ENCODE data around the gene MCU. TPM values are rescaled to one million over a fixed set of nuclear protein-coding genes. Genes with fewer than 3 reads are reported as not detected.

The MCU gene
- total RNA-seq, 1 donor from 2014 or later: 44.7 TPM

GRCh38 chr10:72885953-72886352 lies 194.0 kb downstream of the MCU start:
- TF ChIP-seq POLR2AphosphoS5 (IDR thresholded peaks at IDR 0.05; ENCODE audit: insufficient read depth in 1 of 2, low read depth in 1 of 2) (no peak), POLR2A (IDR thresholded peaks at IDR 0.05) (no peak)
- no peak for DNase-seq (ENCODE audit: extremely low spot score in 2 of 2)
- Histone ChIP-seq H3K27me3 (no peaks in the 10 kb centered on the region), H3K27ac (no peak overlapping the region), H3K9me3 (no peaks in the 10 kb centered on the region), H3K4me1 (no peaks in the 10 kb centered on the region), H3K4me3 (no peak overlapping the region), H3K36me3 (peaks cover 0 to 4% of the 10 kb centered on the region in 2 donors)
- intact Hi-C loops (cut with DNase I): no loop called here

- Histone ChIP-seq H3K27me3 (no peaks in the 10 kb centered on the region), H3K4me3 (no peak overlapping the region), H3K9me3 (no peaks in the 10 kb centered on the region), H3K4me1 (no peaks in the 10 kb centered on the region), H3K27ac (no peak overlapping the region), H3K36me3 (peaks cover 0 to 4% of the 10 kb centered on the region in 2 donors)
- DNase-seq (ENCODE audit: extremely low spot score in 2 of 2): no peak
- intact Hi-C loops (cut with DNase I): no loop called here
- TF ChIP-seq POLR2A (IDR thresholded peaks at IDR 0.05) (no peak), POLR2AphosphoS5 (IDR thresholded peaks at IDR 0.05; ENCODE audit: insufficient read depth in 1 of 2, low read depth in 1 of 2) (no peak), CTCF (IDR thresholded peaks at IDR 0.05) (no peak)
These were observed 194.7 kb downstream of the MCU start for GRCh38 chr10:72886621-72887020.

GRCh38 chr10:72887043-72887442 lies 195.1 kb downstream of the MCU start:
- intact Hi-C loops (cut with DNase I): no loop called here
- Histone ChIP-seq H3K27ac (no peak overlapping the region), H3K4me1 (no peaks in the 10 kb centered on the region), H3K9me3 (no peaks in the 10 kb centered on the region), H3K36me3 (peaks cover 0 to 4% of the 10 kb centered on the region in 2 donors), H3K27me3 (no peaks in the 10 kb centered on the region), H3K4me3 (no peak overlapping the region)
- DNase-seq (ENCODE audit: extremely low spot score in 2 of 2): no peak
- TF ChIP-seq POLR2AphosphoS5 (IDR thresholded peaks at IDR 0.05; ENCODE audit: insufficient read depth in 1 of 2, low read depth in 1 of 2): no peak
- TF ChIP-seq CTCF (IDR thresholded peaks at IDR 0.05): no peak
- TF ChIP-seq POLR2A (IDR thresholded peaks at IDR 0.05): no peak

GRCh38 chr10:72888151-72888638 lies 196.3 kb downstream of the MCU start:
- Histone ChIP-seq H3K4me1 (no peaks in the 10 kb centered on the region), H3K4me3 (no peak overlapping the region), H3K36me3 (peaks cover 0 to 4% of the 10 kb centered on the region in 2 donors), H3K27ac (no peak overlapping the region), H3K27me3 (no peaks in the 10 kb centered on the region), H3K9me3 (no peaks in the 10 kb centered on the region)
- no peak for DNase-seq (ENCODE audit: extremely low spot score in 2 of 2)
- TF ChIP-seq POLR2AphosphoS5 (IDR thresholded peaks at IDR 0.05; ENCODE audit: insufficient read depth in 1 of 2, low read depth in 1 of 2) (no peak), POLR2A (IDR thresholded peaks at IDR 0.05) (no peak)
- intact Hi-C loops (cut with DNase I): no loop called here

GRCh38 chr10:72889391-72889831 lies 197.5 kb downstream of the MCU start:
- Histone ChIP-seq H3K4me3 (no peak overlapping the region), H3K27me3 (no peaks in the 10 kb centered on the region), H3K4me1 (no peaks in the 10 kb centered on the region), H3K27ac (no peak overlapping the region), H3K9me3 (no peaks in the 10 kb centered on the region), H3K36me3 (peaks cover 0 to 4% of the 10 kb centered on the region in 2 donors)
- intact Hi-C loops (cut with DNase I): no loop called here
- TF ChIP-seq POLR2AphosphoS5 (IDR thresholded peaks at IDR 0.05; ENCODE audit: insufficient read depth in 1 of 2, low read depth in 1 of 2) (peak in 1 of 2 donors; percentile 83), CTCF (IDR thresholded peaks at IDR 0.05) (no peak), POLR2A (IDR thresholded peaks at IDR 0.05) (no peak)
- DNase-seq (ENCODE audit: extremely low spot score in 2 of 2): no peak

- no peak overlapping the region for H3K27ac ChIP-seq
- intact Hi-C loops (cut with DNase I): no loop called here
- no peak overlapping the region for H3K4me3 ChIP-seq
- peaks cover 0 to 4% of the 10 kb centered on the region in 2 donors for H3K36me3 ChIP-seq
- no peaks in the 10 kb centered on the region for H3K27me3 ChIP-seq
- TF ChIP-seq POLR2A (IDR thresholded peaks at IDR 0.05) (no peak), CTCF (IDR thresholded peaks at IDR 0.05) (no peak), POLR2AphosphoS5 (IDR thresholded peaks at IDR 0.05; ENCODE audit: insufficient read depth in 1 of 2, low read depth in 1 of 2) (no peak)
- DNase-seq (ENCODE audit: extremely low spot score in 2 of 2): no peak
- H3K9me3 ChIP-seq: no peaks in the 10 kb centered on the region
- no peaks in the 10 kb centered on the region for H3K4me1 ChIP-seq
These were observed 198.1 kb downstream of the MCU start for GRCh38 chr10:72890086-72890485.
